CD14-positive monocyte (primary cell): Measurements from ENCODE around the gene PHACTR4. TPM values are rescaled to one million over a fixed set of nuclear protein-coding genes. Genes with fewer than 3 reads are reported as not detected.
A peak's percentile ranks its signal among the peaks of the same experiment; 100 is the strongest.
"Not testable (repeated sequence)": the region's sequence is repeated elsewhere in the genome, so short reads cannot be mapped to it uniquely, and the experiment has no call there.

ENCODE experiments used
- DNase-seq, 3 donors: peaks; one replicate each; pipeline ENCODE4 v3.0.0-alpha.2; 2011 to 2022
- H2AFZ ChIP-seq: 2 replicates; pipeline ENCODE4 v1.6.0; 2012; ENCODE audit warnings: mild to moderate bottlenecking, low read depth, low read length, inconsistent platforms; ENCODE audit not compliant: insufficient read depth, poor library complexity, severe bottlenecking
- H3K27ac ChIP-seq, 2 donors: 1 replicate in 1 of 2; 2 replicates in 1 of 2; pipeline ENCODE4 v1.5.1; 2012 to 2013; ENCODE audit warnings: low read length in 2 of 2, control low read depth in 1 of 2, inconsistent platforms in 1 of 2, low read depth in 1 of 2, mild to moderate bottlenecking in 1 of 2
- H3K27me3 ChIP-seq, 2 donors: one replicate each; pipeline versions ENCODE4 v1.6.0 to v1.6.1; 2011 to 2013; ENCODE audit warnings: low read length in 2 of 2; ENCODE audit not compliant: control insufficient read depth in 2 of 2, insufficient read depth in 2 of 2
- H3K36me3 ChIP-seq, 2 donors: replicated peaks in 1 of 2; 1 replicate in 1 of 2; 2 replicates in 1 of 2; pipeline versions ENCODE4 v1.5.1 to v1.6.1; 2012 to 2013; ENCODE audit warnings: low read length in 2 of 2, control low read depth in 1 of 2, inconsistent platforms in 1 of 2, mild to moderate bottlenecking in 1 of 2; ENCODE audit not compliant: insufficient read depth in 2 of 2, control insufficient read depth in 1 of 2
- H3K4me1 ChIP-seq, 2 donors: 1 replicate in 1 of 2; 2 replicates in 1 of 2; pipeline versions ENCODE4 v1.5.1 to v1.6.1; 2012 to 2013; ENCODE audit warnings: low read length in 2 of 2, control low read depth in 1 of 2, inconsistent platforms in 1 of 2, mild to moderate bottlenecking in 1 of 2, moderate library complexity in 1 of 2; ENCODE audit not compliant: insufficient read depth in 2 of 2, control insufficient read depth in 1 of 2
- H3K4me2 ChIP-seq: replicated peaks from 2 replicates; pipeline ENCODE3; 2012; ENCODE audit warnings: low read length, moderate library complexity, mild to moderate bottlenecking; ENCODE audit not compliant: poor library complexity, severe bottlenecking; ENCODE audit errors: extremely low read depth
- H3K4me3 ChIP-seq, 3 experiments: fragments of 200-600 bp in 1 of 3; sonication (generic) in 1 of 3; replicated peaks in 1 of 3; 1 replicate in 2 of 3; 2 replicates in 1 of 3; pipeline ENCODE4 v1.5.1; 2011 to 2013; ENCODE audit warnings: low read length in 3 of 3, mild to moderate bottlenecking in 3 of 3, control low read depth in 2 of 3, low read depth in 2 of 3, inconsistent platforms in 1 of 3, moderate library complexity in 1 of 3
- H3K79me2 ChIP-seq: 2 replicates; pipeline ENCODE4 v1.6.0; 2012; ENCODE audit warnings: mild to moderate bottlenecking, control low read depth, inconsistent platforms, low read length, moderate library complexity; ENCODE audit not compliant: insufficient read depth
- H3K9ac ChIP-seq: 2 replicates; pipeline ENCODE4 v1.6.0; 2017; ENCODE audit warnings: low read length, mild to moderate bottlenecking; ENCODE audit not compliant: insufficient read depth, poor library complexity, severe bottlenecking
- H3K9me3 ChIP-seq, 2 donors: replicated peaks in 1 of 2; 1 replicate in 1 of 2; 2 replicates in 1 of 2; pipeline versions ENCODE4 v1.5.1 to v1.6.1; 2012 to 2013; ENCODE audit warnings: low read length in 2 of 2, control low read depth in 1 of 2; ENCODE audit not compliant: control insufficient read depth in 1 of 2, insufficient read depth in 1 of 2
- H4K20me1 ChIP-seq: 2 replicates; pipeline ENCODE4 v1.6.0; 2012; ENCODE audit warnings: mild to moderate bottlenecking, low read length, control low read depth, moderate library complexity; ENCODE audit not compliant: insufficient read depth
- H3K27ac Mint-ChIP-seq, 7 donors: one replicate each; pipeline ENCODE4 v1.8.0; 2020; ENCODE audit warnings: mild to moderate bottlenecking in 7 of 7, mixed read lengths in 7 of 7, moderate library complexity in 6 of 7, inconsistent platforms in 2 of 7
- H3K27me3 Mint-ChIP-seq, 3 donors: one replicate each; pipeline ENCODE4 v1.8.0; 2021 to 2022; ENCODE audit warnings: low read depth in 3 of 3, mild to moderate bottlenecking in 3 of 3, mixed read lengths in 3 of 3, moderate library complexity in 3 of 3, inconsistent platforms in 1 of 3
- H3K36me3 Mint-ChIP-seq, 2 donors: one replicate each; pipeline ENCODE4 v1.8.0; 2020; ENCODE audit warnings: mixed read lengths in 2 of 2, inconsistent platforms in 1 of 2, mild to moderate bottlenecking in 1 of 2
- H3K4me1 Mint-ChIP-seq: one replicate; pipeline ENCODE4 v1.8.0; 2020; ENCODE audit warnings: mild to moderate bottlenecking, mixed read lengths
- H3K4me3 Mint-ChIP-seq, 2 donors: one replicate each; pipeline ENCODE4 v1.8.0; 2020; ENCODE audit warnings: mild to moderate bottlenecking in 2 of 2, mixed read lengths in 2 of 2, moderate library complexity in 1 of 2
- H3K9me3 Mint-ChIP-seq, 7 donors: one replicate each; pipeline ENCODE4 v1.8.0; 2020 to 2022; ENCODE audit warnings: mixed read lengths in 7 of 7, mild to moderate bottlenecking in 6 of 7, moderate library complexity in 6 of 7, inconsistent platforms in 2 of 7
- CTCF ChIP-seq: fragments of 200-600 bp; IDR thresholded peaks from one replicate; pipeline ENCODE4 v1.8.0; 2022; ENCODE audit warnings: antibody characterized with exemption, mild to moderate bottlenecking
- WGBS: methylation state at CpG from one replicate; pipeline ENCODE4 v1.1.5; 2013; ENCODE audit warnings: missing lambda C conversion rate; ENCODE audit not compliant: insufficient coverage; 5-methylcytosine and 5-hydroxymethylcytosine counted together
- intact Hi-C, 2 donors: fragments of 100-400 bp; cut with micrococcal nuclease; formaldehyde crosslinking; loops; one replicate each; pipeline versions ENCODE4 v1.15.0 to v1.15.1; 2023
- polyA plus RNA-seq, 3 donors: library from polyadenylated mRNA; depleted of rRNA in 1 of 3; unstranded in 2 of 3; stranded (reverse) in 1 of 3; fragments of 300-500 nt in 2 of 3; fragments of >200 nt in 1 of 3; fragmentation: Illumina TruSeq in 2 of 3; gene quantifications; 1 replicate in 2 of 3; 2 replicates in 1 of 3; pipeline ENCODE4 v1.2.3, GENCODE V29; 2012 to 2021

PHACTR4 gene
- polyA plus RNA-seq, 3 donors = 2.9 to 9.7 (median 2.9) TPM

- Histone ChIP-seq H3K9ac (no peak overlapping the region), H2AFZ (no peak overlapping the region), H3K36me3 (peaks cover 29 to 79% of the 10 kb centered on the region in 2 donors), H4K20me1 (no peaks in the 10 kb centered on the region), H3K4me1 (no peaks in the 10 kb centered on the region), H3K4me2 (no peak overlapping the region), H3K27ac (no peak overlapping the region), H3K27me3 (no peaks in the 10 kb centered on the region), H3K79me2 (no peaks in the 10 kb centered on the region), H3K9me3 (no peaks in the 10 kb centered on the region), H3K4me3 (no peak overlapping the region)
- H3K9me3 Mint-ChIP-seq = no peaks in the 10 kb centered on the region
- peak overlapping the region in 1 of 7 donors; percentile 26 for H3K27ac Mint-ChIP-seq
- 95% methylated on average over 2 of the region's 3 CpGs for whole genome bisulfite sequencing
- intact Hi-C loops = no loop called here
- no peaks in the 10 kb centered on the region for H3K4me1 Mint-ChIP-seq
- DNase-seq = no peak
- H3K36me3 Mint-ChIP-seq = peaks cover 46 to 61% of the 10 kb centered on the region in 2 donors
- no peak for TF ChIP-seq CTCF
- H3K27me3 Mint-ChIP-seq = peaks cover 0 to 2% (median 0%) of the 10 kb centered on the region in 3 donors
- no peak overlapping the region for H3K4me3 Mint-ChIP-seq
These were observed 96.8 kb downstream of the PHACTR4 start for GRCh38 chr1:28466226-28466778.

- no peak for DNase-seq
- Histone ChIP-seq H2AFZ (no peak overlapping the region), H3K4me3 (no peak overlapping the region), H3K9me3 (no peaks in the 10 kb centered on the region), H4K20me1 (no peaks in the 10 kb centered on the region), H3K36me3 (peaks cover 33 to 76% of the 10 kb centered on the region in 2 donors), H3K4me2 (no peak overlapping the region), H3K27ac (no peak overlapping the region), H3K79me2 (no peaks in the 10 kb centered on the region), H3K4me1 (no peaks in the 10 kb centered on the region), H3K9ac (no peak overlapping the region), H3K27me3 (no peaks in the 10 kb centered on the region)
- peaks cover 0 to 2% (median 0%) of the 10 kb centered on the region in 3 donors for H3K27me3 Mint-ChIP-seq
- intact Hi-C loops = no loop called here
- H3K4me3 Mint-ChIP-seq = no peak overlapping the region
- H3K36me3 Mint-ChIP-seq = peaks cover 39 to 61% of the 10 kb centered on the region in 2 donors
- peak overlapping the region in 2 of 7 donors; percentile 16 to 63 for H3K27ac Mint-ChIP-seq
- no peaks in the 10 kb centered on the region for H3K4me1 Mint-ChIP-seq
- no CpG with 5 or more reads among the region's 2 CpGs for WGBS
- TF ChIP-seq CTCF = no peak
- H3K9me3 Mint-ChIP-seq = peaks cover 0 to 1% (median 0%) of the 10 kb centered on the region in 7 donors
These were observed 100.6 kb downstream of the PHACTR4 start for GRCh38 chr1:28470146-28470545.

GRCh38 chr1:28479497-28479896, 110.0 kb downstream of the PHACTR4 start:
- H3K4me3 ChIP-seq, H3K4me1 Mint-ChIP-seq, H4K20me1 ChIP-seq, H3K9me3 ChIP-seq, intact Hi-C loops, H3K79me2 ChIP-seq, H3K9ac ChIP-seq, H2AFZ ChIP-seq, DNase-seq, H3K4me3 Mint-ChIP-seq, H3K27me3 ChIP-seq, H3K27me3 Mint-ChIP-seq, H3K27ac ChIP-seq, H3K4me1 ChIP-seq, H3K9me3 Mint-ChIP-seq, H3K4me2 ChIP-seq: not testable (repeated sequence)
- WGBS = 99% methylated on average over 10 of the region's 13 CpGs
- Mint-ChIP-seq H3K36me3 (peaks cover 60 to 79% of the 10 kb centered on the region in 2 donors), H3K27ac (peak overlapping the region in 2 of 7 donors; percentile 13 to 15)
- H3K36me3 ChIP-seq = peaks cover 55 to 84% of the 10 kb centered on the region in 2 donors
